DND-41 (cell line): ENCODE results near the gene FAM20C.

Experiments used
- ATAC-seq: fragments of 200-7000 bp; cut with Tn5 transposase; 3 replicates; pipeline ENCODE4 v1.9.1; 2021; ENCODE audit warnings: low read depth; ENCODE audit not compliant: insufficient read depth
- DNase-seq: peaks from one replicate; pipeline ENCODE4 v3.0.0-alpha.2; 2020
- H2AFZ ChIP-seq: 2 replicates; pipeline ENCODE4 v1.6.0; 2012; ENCODE audit warnings: low read depth, low read length
- H3K27ac ChIP-seq: 2 replicates; pipeline ENCODE4 v1.5.1; 2012; ENCODE audit warnings: low read length, inconsistent platforms
- H3K27me3 ChIP-seq: fragments of 200-600 bp; sonication (generic); 2 replicates; pipeline ENCODE4 v1.6.0; 2012; ENCODE audit warnings: low read length, mild to moderate bottlenecking, inconsistent platforms; ENCODE audit not compliant: insufficient read depth, poor library complexity
- H3K36me3 ChIP-seq: 2 replicates; pipeline ENCODE4 v1.5.1; 2012; ENCODE audit warnings: low read length, inconsistent platforms; ENCODE audit not compliant: insufficient read depth
- H3K4me1 ChIP-seq: 2 replicates; pipeline ENCODE4 v1.5.1; 2012; ENCODE audit warnings: mild to moderate bottlenecking, low read length; ENCODE audit not compliant: insufficient read depth
- H3K4me2 ChIP-seq: 2 replicates; pipeline ENCODE4 v1.6.0; 2012; ENCODE audit warnings: mild to moderate bottlenecking, moderate library complexity, low read length, inconsistent platforms; ENCODE audit not compliant: insufficient read depth
- H3K4me3 ChIP-seq, 2 experiments: fragments of 200-600 bp in 1 of 2; shearing (Covaris generic) in 1 of 2; 2 replicates each; pipeline ENCODE4 v1.5.1; 2012 to 2016; ENCODE audit warnings: inconsistent platforms in 2 of 2, low read length in 2 of 2, mild to moderate bottlenecking in 2 of 2, low read depth in 1 of 2, moderate library complexity in 1 of 2
- H3K79me2 ChIP-seq: 2 replicates; pipeline ENCODE4 v1.6.0; 2012; ENCODE audit warnings: low read length, inconsistent platforms; ENCODE audit not compliant: insufficient read depth
- H3K9ac ChIP-seq: 2 replicates; pipeline ENCODE4 v1.6.0; 2012; ENCODE audit warnings: low read depth, mild to moderate bottlenecking, inconsistent platforms, low read length, moderate library complexity
- H3K9me3 ChIP-seq: 2 replicates; pipeline ENCODE4 v1.5.1; 2012; ENCODE audit warnings: low read length, moderate library complexity, mild to moderate bottlenecking, inconsistent platforms; ENCODE audit not compliant: insufficient read depth, severe bottlenecking
- H4K20me1 ChIP-seq: 2 replicates; pipeline ENCODE4 v1.6.0; 2012; ENCODE audit warnings: low read length; ENCODE audit not compliant: insufficient read depth
- EZH2 ChIP-seq: IDR thresholded peaks from 3 replicates; pipeline ENCODE4 v1.6.1; 2012; ENCODE audit warnings: borderline replicate concordance, low read depth, mild to moderate bottlenecking, moderate library complexity, low read length, inconsistent platforms; ENCODE audit not compliant: severe bottlenecking
- TF ChIP-seq, protein P1 (sequence below): IDR thresholded peaks from 2 replicates; pipeline ENCODE4 v1.5.1; 2012; ENCODE audit warnings: borderline replicate concordance, low read length, moderate library complexity, mild to moderate bottlenecking; ENCODE audit not compliant: poor library complexity, severe bottlenecking; ENCODE audit errors: extremely low read depth

Gene FAM20C

DNA sequence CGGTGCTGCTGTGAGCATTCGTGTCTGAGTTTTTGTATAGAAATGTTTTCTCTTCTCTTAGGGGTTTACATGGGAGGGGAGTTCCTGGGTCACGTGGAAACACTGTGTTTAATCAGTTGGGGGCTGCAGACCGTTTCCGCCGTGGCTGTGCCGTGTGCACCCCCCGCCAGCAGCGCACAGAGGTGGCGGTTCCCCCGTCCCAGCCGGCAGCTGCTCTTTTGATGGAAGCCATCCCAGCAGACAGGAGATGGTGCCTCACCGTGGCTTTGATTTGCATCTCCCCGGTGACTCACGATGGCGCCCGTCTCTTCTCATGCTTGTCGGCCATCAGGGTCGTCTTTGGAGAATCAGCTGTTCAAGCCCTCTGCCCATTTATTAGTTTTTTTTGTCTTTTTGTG lies 62.7 kb downstream of the FAM20C start:
- TF ChIP-seq EZH2, result no peak
- ATAC-seq (no peak), DNase-seq (no peak)
- H2AFZ ChIP-seq, result no peak overlapping the region
- H3K79me2 ChIP-seq, result no peaks in the 10 kb centered on the region
- H4K20me1 ChIP-seq, result 0 out of 2 replicates have a peak, but pooled peaks cover 2% of the 10 kb centered on the region
- H3K9me3 ChIP-seq, result no peaks in the 10 kb centered on the region
- no peaks in the 10 kb centered on the region for H3K36me3 ChIP-seq
- no peaks in the 10 kb centered on the region for H3K27me3 ChIP-seq
- H3K27ac ChIP-seq, result no peak overlapping the region
- H3K4me2 ChIP-seq, result no peak overlapping the region
- no peaks in the 10 kb centered on the region for H3K4me1 ChIP-seq
- no peak overlapping the region for H3K4me3 ChIP-seq
- no peak overlapping the region for H3K9ac ChIP-seq

DNA sequence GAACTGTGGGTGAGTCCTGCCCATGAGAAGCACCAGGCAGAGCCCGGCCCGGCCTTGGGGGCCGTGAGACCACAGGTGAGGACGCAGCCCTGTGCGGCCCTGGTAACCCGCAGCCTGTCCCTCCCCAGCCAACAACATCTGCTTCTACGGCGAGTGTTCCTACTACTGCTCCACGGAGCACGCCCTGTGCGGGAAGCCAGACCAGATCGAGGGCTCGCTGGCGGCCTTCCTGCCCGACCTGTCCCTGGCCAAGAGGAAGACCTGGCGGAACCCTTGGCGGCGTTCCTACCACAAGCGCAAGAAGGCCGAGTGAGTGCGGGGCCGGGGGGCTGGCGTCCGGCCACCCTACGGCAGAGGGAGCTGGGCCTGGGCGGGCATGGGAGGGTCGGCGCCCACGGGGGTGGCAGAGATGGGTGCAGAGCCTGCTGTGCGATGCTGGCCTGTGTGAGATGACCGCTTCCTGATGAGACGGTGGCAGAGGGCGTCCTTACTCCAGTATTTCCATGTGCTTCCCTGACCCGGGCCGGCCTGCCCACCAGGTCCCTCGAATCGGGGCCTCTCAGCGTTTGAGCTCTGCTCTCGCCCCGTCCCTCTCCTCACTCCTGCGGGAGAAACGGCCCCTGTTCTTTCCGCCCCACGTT lies 63.5 kb downstream of the FAM20C start:
- TF ChIP-seq, protein P1, sequence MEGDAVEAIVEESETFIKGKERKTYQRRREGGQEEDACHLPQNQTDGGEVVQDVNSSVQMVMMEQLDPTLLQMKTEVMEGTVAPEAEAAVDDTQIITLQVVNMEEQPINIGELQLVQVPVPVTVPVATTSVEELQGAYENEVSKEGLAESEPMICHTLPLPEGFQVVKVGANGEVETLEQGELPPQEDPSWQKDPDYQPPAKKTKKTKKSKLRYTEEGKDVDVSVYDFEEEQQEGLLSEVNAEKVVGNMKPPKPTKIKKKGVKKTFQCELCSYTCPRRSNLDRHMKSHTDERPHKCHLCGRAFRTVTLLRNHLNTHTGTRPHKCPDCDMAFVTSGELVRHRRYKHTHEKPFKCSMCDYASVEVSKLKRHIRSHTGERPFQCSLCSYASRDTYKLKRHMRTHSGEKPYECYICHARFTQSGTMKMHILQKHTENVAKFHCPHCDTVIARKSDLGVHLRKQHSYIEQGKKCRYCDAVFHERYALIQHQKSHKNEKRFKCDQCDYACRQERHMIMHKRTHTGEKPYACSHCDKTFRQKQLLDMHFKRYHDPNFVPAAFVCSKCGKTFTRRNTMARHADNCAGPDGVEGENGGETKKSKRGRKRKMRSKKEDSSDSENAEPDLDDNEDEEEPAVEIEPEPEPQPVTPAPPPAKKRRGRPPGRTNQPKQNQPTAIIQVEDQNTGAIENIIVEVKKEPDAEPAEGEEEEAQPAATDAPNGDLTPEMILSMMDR, result no peak
- TF ChIP-seq EZH2, result no peak
- H3K27ac ChIP-seq, result no peak overlapping the region
- H4K20me1 ChIP-seq, result 0 out of 2 replicates have a peak, but pooled peaks cover 2% of the 10 kb centered on the region
- H3K9ac ChIP-seq, result no peak overlapping the region
- ATAC-seq (no peak), DNase-seq (no peak)
- no peak overlapping the region for H3K4me3 ChIP-seq
- H3K9me3 ChIP-seq, result no peaks in the 10 kb centered on the region
- no peaks in the 10 kb centered on the region for H3K79me2 ChIP-seq
- no peak overlapping the region for H3K4me2 ChIP-seq
- H3K27me3 ChIP-seq, result no peaks in the 10 kb centered on the region
- H3K4me1 ChIP-seq, result no peaks in the 10 kb centered on the region
- no peaks in the 10 kb centered on the region for H3K36me3 ChIP-seq
- no peak overlapping the region for H2AFZ ChIP-seq

DNA sequence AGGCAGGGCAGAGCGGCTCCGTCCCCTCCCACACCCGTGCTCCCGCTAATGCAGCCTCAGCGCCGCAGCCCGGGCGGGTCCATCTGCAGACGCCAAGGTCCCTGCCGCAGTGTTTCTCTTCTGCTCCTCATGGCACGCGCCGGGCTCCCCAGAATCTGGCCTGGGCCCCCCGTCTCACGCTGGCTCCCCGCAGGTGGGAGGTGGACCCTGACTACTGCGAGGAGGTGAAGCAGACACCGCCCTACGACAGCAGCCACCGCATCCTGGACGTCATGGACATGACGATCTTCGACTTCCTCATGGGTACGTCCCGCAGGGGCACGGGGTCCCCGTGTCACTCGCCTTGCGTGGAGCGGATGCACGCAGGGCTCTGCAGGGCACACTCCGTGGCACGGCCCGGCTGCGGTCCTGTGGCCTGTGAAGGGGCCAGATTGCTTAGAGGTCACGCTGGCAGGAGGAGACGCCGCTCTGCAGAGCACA lies 64.1 kb downstream of the FAM20C start:
- Histone ChIP-seq H3K4me3 (no peak overlapping the region), H3K27me3 (no peaks in the 10 kb centered on the region), H3K36me3 (no peaks in the 10 kb centered on the region), H3K9ac (no peak overlapping the region), H3K9me3 (no peaks in the 10 kb centered on the region), H3K79me2 (no peaks in the 10 kb centered on the region), H3K4me2 (no peak overlapping the region), H3K27ac (no peak overlapping the region), H2AFZ (no peak overlapping the region), H4K20me1 (0 out of 2 replicates have a peak, but pooled peaks cover 2% of the 10 kb centered on the region), H3K4me1 (no peaks in the 10 kb centered on the region)
- ATAC-seq (no peak), DNase-seq (no peak)
- TF ChIP-seq, protein P1, result no peak
- no peak for TF ChIP-seq EZH2

DNA sequence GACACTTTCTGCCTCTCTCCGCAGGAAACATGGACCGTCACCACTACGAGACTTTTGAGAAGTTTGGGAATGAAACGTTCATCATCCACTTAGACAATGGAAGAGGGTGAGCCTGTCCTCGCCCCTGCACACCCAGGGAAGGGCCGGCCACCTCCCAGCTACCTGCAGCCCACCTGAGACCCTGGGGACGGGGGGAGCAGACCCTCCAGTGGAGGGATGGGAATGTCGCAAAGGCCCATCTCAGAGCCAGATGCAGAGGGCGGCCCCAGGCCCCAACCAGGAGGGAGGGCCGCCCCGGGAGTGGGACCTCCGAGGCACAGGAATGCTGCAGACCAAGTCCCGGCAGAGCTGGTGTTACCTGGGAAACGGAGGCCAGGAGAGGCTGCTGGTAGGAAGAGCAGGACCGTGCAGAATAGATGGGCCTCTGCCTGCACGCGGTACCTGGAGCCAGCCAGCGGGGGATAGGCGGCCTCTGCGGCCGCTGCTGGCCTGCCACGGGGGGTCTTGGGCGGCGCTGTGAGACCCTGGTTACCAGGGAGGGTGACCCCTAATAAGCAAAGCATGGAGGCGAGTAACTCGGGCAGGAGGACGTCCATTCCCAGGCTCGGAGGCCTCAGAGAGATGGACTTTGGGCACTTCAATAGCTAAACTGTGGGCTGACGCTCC lies 64.7 kb downstream of the FAM20C start:
- no peak overlapping the region for H2AFZ ChIP-seq
- DNase-seq, result no peak
- ATAC-seq, result no peak
- no peaks in the 10 kb centered on the region for H3K36me3 ChIP-seq
- no peaks in the 10 kb centered on the region for H3K4me1 ChIP-seq
- H3K4me2 ChIP-seq, result no peak overlapping the region
- no peaks in the 10 kb centered on the region for H3K27me3 ChIP-seq
- H3K4me3 ChIP-seq, result no peak overlapping the region
- H3K79me2 ChIP-seq, result no peaks in the 10 kb centered on the region
- H3K27ac ChIP-seq, result no peak overlapping the region
- no peak overlapping the region for H3K9ac ChIP-seq
- H4K20me1 ChIP-seq, result 0 out of 2 replicates have a peak, but pooled peaks cover 2% of the 10 kb centered on the region
- TF ChIP-seq EZH2, result no peak
- TF ChIP-seq, protein P1, result no peak
- peaks cover 2% of the 10 kb centered on the region for H3K9me3 ChIP-seq
